B cell (primary cell): ENCODE measurements around the gene CD81. TPM values are rescaled to one million over a fixed set of nuclear protein-coding genes. Genes with fewer than 3 reads are reported as not detected.

ENCODE experiments used
- ATAC-seq: fragments of 200-7000 bp; cut with Tn5 transposase; one replicate; pipeline ENCODE4 v1.10.0; 2021; ENCODE audit warnings: low read depth, mild to moderate bottlenecking, moderate number of reproducible peaks, moderate library complexity
- CTCF ChIA-PET: fragments of 350-600 bp; sonication (Branson Sonifier 250); formaldehyde crosslinking; loops from one replicate; lab custom pipeline; 2021; ENCODE audit warnings: antibody characterized with exemption, inconsistent platforms; lab: Charles Lee
- POLR2A ChIA-PET: fragments of 350-600 bp; sonication (Branson Sonifier 250); formaldehyde crosslinking; loops from one replicate; lab custom pipeline; 2021; ENCODE audit warnings: antibody characterized with exemption; lab: Charles Lee
- DNase-seq: peaks from one replicate; pipeline ENCODE4 v3.0.0; 2013
- H2AFZ ChIP-seq: 2 replicates; pipeline ENCODE4 v1.6.1; 2012; ENCODE audit warnings: mild to moderate bottlenecking, low read depth, low read length; ENCODE audit not compliant: insufficient read depth, poor library complexity, severe bottlenecking
- H3K27ac ChIP-seq, 2 donors: 1 replicate in 1 of 2; 2 replicates in 1 of 2; pipeline ENCODE4 v1.5.1; 2012 to 2013; ENCODE audit warnings: low read length in 2 of 2, mild to moderate bottlenecking in 2 of 2, moderate library complexity in 1 of 2
- H3K27me3 ChIP-seq, 4 experiments: fragments of 200-600 bp in 1 of 4; sonication (generic) in 1 of 4; replicated peaks in 1 of 4; 1 replicate in 2 of 4; 2 replicates in 2 of 4; pipeline versions ENCODE4 v1.6.1 to v1.7.0; 2013 to 2016; ENCODE audit warnings: low read length in 3 of 4, mild to moderate bottlenecking in 2 of 4, mixed read lengths in 1 of 4, moderate library complexity in 1 of 4; ENCODE audit not compliant: insufficient read depth in 4 of 4, control insufficient read depth in 3 of 4; ENCODE audit errors: control extremely low read depth in 1 of 4
- H3K36me3 ChIP-seq, 2 experiments: replicated peaks in 1 of 2; 1 replicate in 1 of 2; 2 replicates in 1 of 2; pipeline versions ENCODE4 v1.6.1 to v1.7.1; 2013; ENCODE audit warnings: low read length in 1 of 2; ENCODE audit not compliant: insufficient read depth in 2 of 2, control insufficient read depth in 1 of 2; ENCODE audit errors: control extremely low read depth in 1 of 2, extremely low read depth in 1 of 2
- H3K4me1 ChIP-seq, 2 donors: fragments of 200-600 bp in 1 of 2; sonication (generic) in 1 of 2; 1 replicate in 1 of 2; 2 replicates in 1 of 2; pipeline versions ENCODE4 v1.5.1 to v1.6.1; 2013 to 2017; ENCODE audit warnings: low read length in 2 of 2; ENCODE audit not compliant: control insufficient read depth in 2 of 2, insufficient read depth in 2 of 2
- H3K4me2 ChIP-seq: replicated peaks from 2 replicates; pipeline ENCODE3; 2012; ENCODE audit warnings: mild to moderate bottlenecking, low read depth, low read length; ENCODE audit not compliant: poor library complexity, severe bottlenecking
- H3K4me3 ChIP-seq, 5 experiments: fragments of 200-600 bp in 1 of 5; sonication (generic) in 1 of 5; 1 replicate in 3 of 5; 2 replicates in 2 of 5; pipeline versions ENCODE4 v1.5.1 to v1.7.0; 2011 to 2016; ENCODE audit warnings: low read length in 4 of 5, mild to moderate bottlenecking in 4 of 5, low read depth in 2 of 5, control low read depth in 1 of 5, moderate library complexity in 1 of 5; ENCODE audit not compliant: insufficient read depth in 1 of 5; ENCODE audit errors: control extremely low read depth in 1 of 5, extremely low read depth in 1 of 5
- H3K79me2 ChIP-seq: fragments of 200-600 bp; sonication (generic); one replicate; pipeline ENCODE4 v1.6.0; 2016; ENCODE audit warnings: low read length; ENCODE audit not compliant: control insufficient read depth, insufficient read depth
- H3K9ac ChIP-seq: fragments of 200-600 bp; sonication (generic); 2 replicates; pipeline ENCODE4 v1.6.1; 2017; ENCODE audit warnings: mild to moderate bottlenecking, low read length, moderate library complexity
- H3K9me3 ChIP-seq, 3 donors: one replicate each; pipeline versions ENCODE4 v1.6.1 to v1.7.1; 2013; ENCODE audit warnings: low read length in 2 of 3; ENCODE audit not compliant: control insufficient read depth in 2 of 3, insufficient read depth in 1 of 3; ENCODE audit errors: control extremely low read depth in 1 of 3
- H4K20me1 ChIP-seq: 2 replicates; pipeline ENCODE4 v1.6.0; 2012; ENCODE audit warnings: mild to moderate bottlenecking, low read length; ENCODE audit not compliant: insufficient read depth, control insufficient read depth, poor library complexity, severe bottlenecking
- H3K27ac Mint-ChIP-seq: one replicate; pipeline ENCODE4 v1.8.0; 2021; ENCODE audit warnings: mixed read lengths
- H3K27me3 Mint-ChIP-seq: one replicate; pipeline ENCODE4 v1.8.0; 2021; ENCODE audit warnings: mixed read lengths
- H3K4me1 Mint-ChIP-seq: one replicate; pipeline ENCODE4 v1.8.0; 2021; ENCODE audit warnings: mixed read lengths
- H3K4me3 Mint-ChIP-seq: one replicate; pipeline ENCODE4 v1.8.0; 2021; ENCODE audit warnings: mixed read lengths
- H3K9me3 Mint-ChIP-seq: one replicate; pipeline ENCODE4 v1.8.0; 2022; ENCODE audit warnings: mixed read lengths; ENCODE audit not compliant: insufficient read depth
- CTCF ChIP-seq: fragments of 200-600 bp; IDR thresholded peaks from one replicate; pipeline ENCODE4 v1.8.0; 2022; ENCODE audit warnings: antibody characterized with exemption, mild to moderate bottlenecking
- EZH2 ChIP-seq: IDR thresholded peaks from 2 replicates; pipeline ENCODE4 v1.6.1; 2012; ENCODE audit warnings: borderline replicate concordance, low read depth, mild to moderate bottlenecking, moderate library complexity, low read length; ENCODE audit not compliant: insufficient read depth, poor library complexity, severe bottlenecking
- WGBS: methylation state at CpG from one replicate; pipeline ENCODE4 v1.1.5; 2013; ENCODE audit warnings: missing lambda C conversion rate; ENCODE audit not compliant: insufficient coverage; 5-methylcytosine and 5-hydroxymethylcytosine counted together
- intact Hi-C: fragments of 100-400 bp; cut with micrococcal nuclease; formaldehyde crosslinking; loops from one replicate; pipeline ENCODE4 v1.10.0; 2022
- polyA plus RNA-seq: library from polyadenylated mRNA; depleted of rRNA; stranded (reverse); fragments of >200 nt; gene quantifications from 2 replicates; pipeline ENCODE4 v1.2.3, GENCODE V29; 2012
- total RNA-seq, 2 donors: library from RNA; stranded (reverse); fragments of 120-200 nt in 1 of 2; gene quantifications; 1 replicate in 1 of 2; 2 replicates in 1 of 2; pipeline versions ENCODE4 v1.2.3 to v1.2.4, GENCODE V29; 2013 to 2022

Gene CD81
- total and polyA plus RNA-seq, 2 donors (not counting 1 experiment from before 2014, with no cell fraction given): 253 to 361 TPM

- no peak overlapping the region for H3K4me3 ChIP-seq
- no peak overlapping the region for H3K27ac ChIP-seq
- H3K4me1 Mint-ChIP-seq: peaks cover 10% of the 10 kb centered on the region
- POLR2A ChIA-PET: no interaction called here
- no peaks in the 10 kb centered on the region for H3K36me3 ChIP-seq
- no peaks in the 10 kb centered on the region for H3K27me3 Mint-ChIP-seq
- ATAC-seq: no peak
- no peak overlapping the region for H2AFZ ChIP-seq
- 94% methylated on average over 7 of the region's 7 CpGs for WGBS
- intact Hi-C loops: no loop called here
- no peaks in the 10 kb centered on the region for H4K20me1 ChIP-seq
- no peaks in the 10 kb centered on the region for H3K27me3 ChIP-seq
- no peak for DNase-seq
- no peaks in the 10 kb centered on the region for H3K9me3 ChIP-seq
- no peak overlapping the region for H3K4me3 Mint-ChIP-seq
- TF ChIP-seq EZH2: no peak
- no peak for TF ChIP-seq CTCF
- no peaks in the 10 kb centered on the region for H3K9me3 Mint-ChIP-seq
- H3K9ac ChIP-seq: no peak overlapping the region
- no peaks in the 10 kb centered on the region for H3K79me2 ChIP-seq
- H3K4me1 ChIP-seq: peaks cover 0 to 5% of the 10 kb centered on the region in 2 donors
- CTCF ChIA-PET: no interaction called here
- H3K27ac Mint-ChIP-seq: no peak overlapping the region
- H3K4me2 ChIP-seq: no peak overlapping the region
Measured at GRCh38 chr11:2362414-2362813, 14.7 kb upstream of the CD81 start.

- no peak for ATAC-seq
- intact Hi-C loops: no loop called here
- TF ChIP-seq EZH2: no peak
- TF ChIP-seq CTCF: no peak
- H3K4me1 ChIP-seq: peaks cover 0 to 5% of the 10 kb centered on the region in 2 donors
- no peak overlapping the region for H3K4me3 ChIP-seq
- Mint-ChIP-seq H3K27me3 (no peaks in the 10 kb centered on the region), H3K4me1 (peaks cover 11% of the 10 kb centered on the region), H3K9me3 (no peaks in the 10 kb centered on the region), H3K27ac (no peak overlapping the region), H3K4me3 (no peak overlapping the region)
- no peaks in the 10 kb centered on the region for H3K9me3 ChIP-seq
- DNase-seq: no peak
- no peak overlapping the region for H3K4me2 ChIP-seq
- POLR2A ChIA-PET: no interaction called here
- CTCF ChIA-PET: no interaction called here
- no peak overlapping the region for H3K9ac ChIP-seq
- H4K20me1 ChIP-seq: no peaks in the 10 kb centered on the region
- H3K36me3 ChIP-seq: no peaks in the 10 kb centered on the region
- H3K79me2 ChIP-seq: no peaks in the 10 kb centered on the region
- no peaks in the 10 kb centered on the region for H3K27me3 ChIP-seq
- 83% methylated on average over 9 of the region's 10 CpGs for WGBS
- no peak overlapping the region for H3K27ac ChIP-seq
- no peak overlapping the region for H2AFZ ChIP-seq
Measured at GRCh38 chr11:2363130-2363529, 14.0 kb upstream of the CD81 start.
